Activated naive CD8-positive, alpha-beta T cell treated with anti-CD3 and anti-CD28 coated beads, Interleukin-2, amount 50 U/mL, for 24 hours (primary cell): ENCODE results near the gene AKIRIN1.
"Not testable (repeated sequence)": the region's sequence is repeated elsewhere in the genome, so short reads cannot be mapped to it uniquely, and the experiment has no call there.

Experiments used
- ATAC-seq: fragments of 150-1000 bp; cut with Tn5 transposase; one replicate; pipeline ENCODE4 v1.10.0; 2021
- DNase-seq: peaks from one replicate; pipeline ENCODE4 v3.0.0; 2021
- H3K27ac Mint-ChIP-seq: one replicate; pipeline ENCODE4 v1.8.0; 2021; ENCODE audit warnings: mild to moderate bottlenecking, mixed read lengths
- H3K27me3 Mint-ChIP-seq: one replicate; pipeline ENCODE4 v1.8.0; 2021; ENCODE audit warnings: mixed read lengths
- H3K36me3 Mint-ChIP-seq: one replicate; pipeline ENCODE4 v1.8.0; 2021; ENCODE audit warnings: low read depth, mixed read lengths
- H3K4me1 Mint-ChIP-seq: one replicate; pipeline ENCODE4 v1.8.0; 2021; ENCODE audit warnings: mixed read lengths
- H3K4me3 Mint-ChIP-seq: one replicate; pipeline ENCODE4 v1.8.0; 2021; ENCODE audit warnings: mild to moderate bottlenecking, moderate library complexity, mixed read lengths
- H3K9me3 Mint-ChIP-seq: one replicate; pipeline ENCODE4 v1.8.0; 2021; ENCODE audit warnings: mixed read lengths

The AKIRIN1 gene

DNA sequence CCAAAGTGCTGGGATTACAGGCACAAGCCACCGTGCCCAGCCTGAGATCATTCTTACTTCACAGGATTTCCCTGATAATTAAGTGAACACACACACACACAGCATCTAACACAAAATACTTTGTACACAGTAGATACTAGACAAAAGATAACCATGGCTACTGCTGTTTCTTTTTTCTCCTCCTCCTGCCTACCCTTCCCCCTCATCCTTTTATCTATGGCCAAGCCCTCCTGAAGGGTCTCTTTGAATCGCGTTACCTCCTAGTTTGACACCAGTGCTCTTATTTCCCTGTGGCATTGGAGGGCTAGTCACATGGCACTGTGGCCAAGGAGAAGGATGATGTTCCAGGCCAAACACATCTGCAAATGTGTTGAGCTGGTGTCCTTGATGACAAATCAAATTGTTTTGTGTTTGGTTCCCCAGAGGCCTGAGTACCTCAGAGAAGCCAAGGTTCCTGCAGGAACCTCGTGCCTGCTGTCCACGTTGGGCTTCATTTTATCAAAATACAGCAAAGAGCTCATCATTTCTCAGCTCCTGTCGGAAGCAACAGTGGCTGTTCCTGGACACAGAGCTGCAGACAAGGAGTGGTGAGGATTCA lies 55.6 kb downstream of the AKIRIN1 start:
- H3K27me3 Mint-ChIP-seq, result no peaks in the 10 kb centered on the region
- no peaks in the 10 kb centered on the region for H3K9me3 Mint-ChIP-seq
- H3K27ac Mint-ChIP-seq, result no peak overlapping the region
- H3K36me3 Mint-ChIP-seq, result peaks cover 5% of the 10 kb centered on the region
- DNase-seq (no peak), ATAC-seq (no peak)
- no peak overlapping the region for H3K4me3 Mint-ChIP-seq
- peaks cover 3% of the 10 kb centered on the region for H3K4me1 Mint-ChIP-seq

GRCh38 chr1:39047374-39048229 lies 56.5 kb downstream of the AKIRIN1 start:
- Mint-ChIP-seq H3K4me1 (peaks cover 3% of the 10 kb centered on the region), H3K9me3 (no peaks in the 10 kb centered on the region), H3K4me3 (no peak overlapping the region), H3K36me3 (peaks cover 3% of the 10 kb centered on the region), H3K27ac (no peak overlapping the region), H3K27me3 (no peaks in the 10 kb centered on the region)
- no peak for DNase-seq
- ATAC-seq, result peak; percentile 33

DNA sequence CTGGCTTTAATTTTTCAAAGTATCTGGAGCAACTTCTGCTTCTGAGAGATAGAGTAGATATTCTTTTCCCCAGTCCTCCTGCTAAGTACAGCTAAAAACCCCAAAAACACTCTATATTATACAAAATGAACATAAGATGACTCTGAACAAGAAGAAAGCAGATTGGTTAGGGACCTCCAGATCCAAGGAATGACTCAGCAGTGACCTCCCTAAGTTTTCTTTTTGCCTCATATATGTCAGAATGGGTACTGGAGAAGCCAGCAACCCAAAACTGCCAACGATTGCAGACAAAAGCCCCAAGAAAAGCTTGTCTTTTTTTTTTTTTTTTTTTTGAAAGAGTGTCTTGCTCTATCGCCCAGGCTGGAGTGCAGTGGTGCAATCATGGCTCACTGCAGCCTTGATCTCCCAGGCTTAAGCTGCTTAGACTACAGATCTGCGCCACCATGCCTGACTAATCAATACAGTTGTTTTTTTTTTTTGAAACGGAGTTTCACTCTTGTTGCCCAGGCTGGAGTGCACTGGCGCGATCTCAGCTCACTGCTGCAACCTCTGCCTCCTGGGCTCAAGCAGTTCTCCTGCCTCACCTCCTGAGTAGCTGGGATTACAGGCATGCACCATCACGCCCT lies 57.8 kb downstream of the AKIRIN1 start:
- H3K27me3 Mint-ChIP-seq, result no peaks in the 10 kb centered on the region
- no peak overlapping the region for H3K27ac Mint-ChIP-seq
- H3K4me1 Mint-ChIP-seq, result peaks cover 3% of the 10 kb centered on the region
- ATAC-seq (no peak), DNase-seq (no peak)
- H3K9me3 Mint-ChIP-seq, result no peaks in the 10 kb centered on the region
- H3K36me3 Mint-ChIP-seq, result no peaks in the 10 kb centered on the region
- H3K4me3 Mint-ChIP-seq, result no peak overlapping the region

- H3K36me3 Mint-ChIP-seq, result no peaks in the 10 kb centered on the region
- H3K27ac Mint-ChIP-seq, result no peak overlapping the region
- no peak for DNase-seq
- no peak overlapping the region for H3K4me3 Mint-ChIP-seq
- H3K4me1 Mint-ChIP-seq, result peaks cover 3% of the 10 kb centered on the region
- no peaks in the 10 kb centered on the region for H3K9me3 Mint-ChIP-seq
- H3K27me3 Mint-ChIP-seq, result no peaks in the 10 kb centered on the region
- no peak for ATAC-seq
Observed at GRCh38 chr1:39050001-39050400, 58.9 kb downstream of the AKIRIN1 start.

DNA sequence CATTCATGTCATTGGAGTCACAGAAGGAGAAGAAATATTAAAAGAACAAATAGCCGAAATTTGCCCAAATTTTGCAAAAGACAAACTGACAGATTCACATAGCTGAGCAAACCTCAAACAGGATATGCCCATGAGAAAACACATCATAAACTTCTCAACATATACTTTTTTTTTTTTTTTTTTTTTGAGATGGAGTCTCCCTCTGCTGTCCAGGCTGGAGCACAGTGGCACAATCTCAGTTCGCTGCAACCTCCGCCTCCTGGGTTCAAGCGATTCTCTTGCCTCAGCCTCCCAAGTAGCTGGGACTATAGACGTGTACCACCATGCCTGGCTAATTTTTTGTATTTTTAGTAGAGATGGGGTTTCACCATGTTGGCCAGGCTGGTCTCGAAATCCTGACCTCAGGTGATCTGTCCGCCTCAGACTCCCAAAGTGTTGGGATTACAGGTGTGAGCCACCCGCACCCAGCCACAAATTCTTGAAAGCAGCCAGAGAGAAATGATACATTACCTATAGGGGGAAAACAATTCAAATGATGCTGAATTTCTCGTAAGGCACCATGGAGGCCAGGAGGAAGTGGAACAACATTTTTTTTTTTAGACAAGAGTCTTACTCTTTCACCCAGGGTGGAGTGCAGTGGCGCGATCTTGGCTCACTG lies 60.2 kb downstream of the AKIRIN1 start:
- H3K27ac Mint-ChIP-seq, H3K27me3 Mint-ChIP-seq, H3K4me1 Mint-ChIP-seq, DNase-seq, ATAC-seq, H3K4me3 Mint-ChIP-seq, H3K9me3 Mint-ChIP-seq, H3K36me3 Mint-ChIP-seq: not testable (repeated sequence)

GRCh38 chr1:39051956-39052355 lies 60.9 kb downstream of the AKIRIN1 start:
- Mint-ChIP-seq H3K4me3 (no peak overlapping the region), H3K36me3 (no peaks in the 10 kb centered on the region), H3K9me3 (no peaks in the 10 kb centered on the region), H3K27me3 (no peaks in the 10 kb centered on the region), H3K4me1 (peaks cover 3% of the 10 kb centered on the region), H3K27ac (no peak overlapping the region)
- ATAC-seq, result no peak
- DNase-seq, result no peak

DNA sequence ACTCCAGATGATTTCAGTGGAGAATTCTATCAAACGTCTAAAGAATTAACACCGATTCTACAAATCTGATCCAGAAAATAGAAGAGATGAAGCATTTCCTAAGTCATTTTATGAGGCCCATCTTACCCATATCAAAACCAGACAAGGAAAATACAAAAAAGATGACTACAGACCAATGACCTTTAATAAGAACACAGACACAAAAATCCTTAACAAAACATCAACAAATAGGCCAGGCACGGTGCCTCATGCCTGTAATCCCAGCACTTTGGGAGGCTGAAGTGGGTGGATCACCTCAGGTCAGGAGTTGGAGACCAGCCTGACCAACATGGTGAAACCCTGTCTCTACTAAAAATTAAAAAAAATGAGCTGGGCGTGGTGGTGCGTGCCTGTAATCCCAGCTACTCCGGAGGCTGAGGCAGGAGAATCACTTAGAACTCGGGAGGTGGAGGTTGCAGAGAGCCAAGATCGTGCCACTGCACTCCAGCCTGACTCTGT lies 64.2 kb downstream of the AKIRIN1 start:
- ATAC-seq, H3K27me3 Mint-ChIP-seq: not testable (repeated sequence)

More for the DNA sequence above, 64.2 kb downstream of the AKIRIN1 start:
- not testable (repeated sequence) for H3K36me3 Mint-ChIP-seq, H3K27ac Mint-ChIP-seq, H3K4me1 Mint-ChIP-seq, H3K9me3 Mint-ChIP-seq, H3K4me3 Mint-ChIP-seq, DNase-seq
